IMR-90 (cell line): ENCODE results near the gene TLCD1. TPM values are rescaled to one million over a fixed set of nuclear protein-coding genes. Genes with fewer than 3 reads are reported as not detected.

Experiments
- ATAC-seq: fragments of 200-7000 bp; cut with Tn5 transposase; 2 replicates; pipeline ENCODE4 v1.9.1; 2020; ENCODE audit warnings: low read depth, mild to moderate bottlenecking, moderate library complexity
- BruUV-seq: library from RNA; stranded (reverse); fragments of 400-500 nt; replicated peaks from 2 replicates; lab custom pipeline; 2021; lab: Mats Ljungman, UMichigan
- CTCF ChIA-PET: fragments of 300-600 bp; formaldehyde crosslinking; extraction: SDS; loops from one replicate; lab custom pipeline; 2021; ENCODE audit warnings: antibody characterized with exemption; lab: Yijun Ruan, JAX
- POLR2A ChIA-PET: fragments of 300-600 bp; sonication (Branson Sonifier 250); formaldehyde crosslinking; loops from one replicate; lab custom pipeline; 2022; ENCODE audit warnings: antibody characterized with exemption; ENCODE audit not compliant: unreplicated experiment; lab: Charles Lee
- DNase-seq: peaks from one replicate; pipeline ENCODE4 v3.0.0; 2013
- H2AFZ ChIP-seq: replicated peaks from 2 replicates; pipeline ENCODE3; 2013; ENCODE audit warnings: low read length, mild to moderate bottlenecking; ENCODE audit not compliant: poor library complexity
- H2AK5ac ChIP-seq: 2 replicates; pipeline ENCODE4 v1.6.1; 2013; ENCODE audit warnings: low read depth, low read length, inconsistent platforms
- H2AK9ac ChIP-seq: replicated peaks from 2 replicates; pipeline ENCODE3; 2013; ENCODE audit warnings: mild to moderate bottlenecking, low read depth, low read length, moderate library complexity; ENCODE audit not compliant: poor library complexity
- H2BK120ac ChIP-seq: 2 replicates; pipeline ENCODE4 v1.6.1; 2013; ENCODE audit warnings: low read depth, low read length, inconsistent platforms
- H2BK15ac ChIP-seq: 3 replicates; pipeline ENCODE4 v1.6.1; 2013; ENCODE audit warnings: low read depth, low read length, inconsistent platforms
- H2BK20ac ChIP-seq: 2 replicates; pipeline ENCODE4 v1.6.1; 2013; ENCODE audit warnings: low read depth, mild to moderate bottlenecking, inconsistent platforms, low read length, moderate library complexity
- H2BK5ac ChIP-seq: 2 replicates; pipeline ENCODE4 v1.6.1; 2013; ENCODE audit warnings: mild to moderate bottlenecking, low read depth, low read length, inconsistent platforms; ENCODE audit not compliant: poor library complexity, severe bottlenecking
- H3K14ac ChIP-seq: replicated peaks from 2 replicates; pipeline ENCODE4 v1.6.1; 2013; ENCODE audit warnings: low read depth, low read length, inconsistent platforms
- H3K18ac ChIP-seq: 2 replicates; pipeline ENCODE4 v1.6.1; 2013; ENCODE audit warnings: low read depth, low read length, control low read depth
- H3K23ac ChIP-seq: 2 replicates; pipeline ENCODE4 v1.6.1; 2013; ENCODE audit warnings: low read depth, low read length, inconsistent platforms
- H3K27ac ChIP-seq: 2 replicates; pipeline ENCODE4 v1.5.1; 2013; ENCODE audit warnings: mild to moderate bottlenecking, control low read depth, low read length; ENCODE audit not compliant: insufficient read depth
- H3K27me3 ChIP-seq: 2 replicates; pipeline ENCODE4 v1.6.1; 2013; ENCODE audit warnings: low read length; ENCODE audit not compliant: control insufficient read depth, insufficient read depth
- H3K36me3 ChIP-seq: 2 replicates; pipeline ENCODE4 v1.6.1; 2013; ENCODE audit warnings: low read length, mixed read lengths; ENCODE audit not compliant: control insufficient read depth, insufficient read depth
- H3K4ac ChIP-seq: 2 replicates; pipeline ENCODE4 v1.6.1; 2013; ENCODE audit warnings: low read depth, low read length, inconsistent platforms
- H3K4me1 ChIP-seq: 2 replicates; pipeline ENCODE4 v1.6.1; 2013; ENCODE audit warnings: low read length, mixed read lengths; ENCODE audit not compliant: control insufficient read depth, insufficient read depth
- H3K4me2 ChIP-seq: 2 replicates; pipeline ENCODE4 v1.6.1; 2013; ENCODE audit warnings: low read depth, mild to moderate bottlenecking, control low read depth, low read length, moderate library complexity
- H3K4me3 ChIP-seq: 2 replicates; pipeline ENCODE4 v1.5.1; 2013; ENCODE audit warnings: low read depth, mild to moderate bottlenecking, control low read depth, low read length, moderate library complexity; ENCODE audit not compliant: insufficient read depth
- H3K56ac ChIP-seq: 2 replicates; pipeline ENCODE4 v1.6.1; 2013; ENCODE audit warnings: low read length, inconsistent platforms; ENCODE audit not compliant: insufficient read depth; ENCODE audit errors: extremely low read depth
- H3K79me1 ChIP-seq, 2 experiments: 2 replicates each; pipeline ENCODE4 v1.6.1; 2013; ENCODE audit warnings: low read length in 2 of 2, inconsistent platforms in 1 of 2, low read depth in 1 of 2
- H3K9ac ChIP-seq: 2 replicates; pipeline ENCODE4 v1.6.1; 2013; ENCODE audit warnings: low read depth, low read length, control low read depth
- H3K9me1 ChIP-seq: 2 replicates; pipeline ENCODE4 v1.6.1; 2013; ENCODE audit warnings: low read length, inconsistent platforms; ENCODE audit not compliant: insufficient read depth
- H3K9me3 ChIP-seq: 2 replicates; pipeline ENCODE4 v1.6.1; 2013; ENCODE audit warnings: low read length; ENCODE audit not compliant: control insufficient read depth, insufficient read depth
- H4K20me1 ChIP-seq: 2 replicates; pipeline ENCODE4 v1.6.1; 2013; ENCODE audit warnings: low read length, inconsistent platforms; ENCODE audit not compliant: insufficient read depth
- H4K5ac ChIP-seq: 2 replicates; pipeline ENCODE4 v1.6.1; 2013; ENCODE audit warnings: mild to moderate bottlenecking, low read depth, low read length, control low read depth
- H4K8ac ChIP-seq, 2 experiments: 2 replicates each; pipeline ENCODE4 v1.6.1; 2013; ENCODE audit warnings: low read depth in 2 of 2, low read length in 2 of 2, control low read depth in 1 of 2, inconsistent platforms in 1 of 2
- H4K91ac ChIP-seq: 2 replicates; pipeline ENCODE4 v1.6.1; 2013; ENCODE audit warnings: low read depth, low read length, inconsistent platforms; ENCODE audit not compliant: insufficient read depth
- BHLHE40 ChIP-seq: fragments of 150-350 bp; IDR thresholded peaks from 2 replicates; pipeline ENCODE4 v1.6.1; 2016; ENCODE audit warnings: mild to moderate bottlenecking, low read depth, low read length
- CEBPB ChIP-seq: IDR thresholded peaks from 2 replicates; pipeline ENCODE4 v1.6.1; 2012; ENCODE audit warnings: low read depth, low read length, improper control_type of control experiment
- FOS ChIP-seq: fragments of 150-350 bp; IDR thresholded peaks from 2 replicates; pipeline ENCODE4 v1.6.1; 2016; ENCODE audit warnings: low read depth, low read length
- MAFK ChIP-seq: IDR thresholded peaks from 2 replicates; pipeline ENCODE4 v1.6.1; 2012; ENCODE audit warnings: low read depth, low read length, improper control_type of control experiment
- MAZ ChIP-seq: IDR thresholded peaks from 2 replicates; pipeline ENCODE4 v1.6.1; 2012; ENCODE audit warnings: low read depth, mild to moderate bottlenecking, low read length, improper control_type of control experiment, moderate library complexity, borderline replicate concordance
- MXI1 ChIP-seq: IDR thresholded peaks from 2 replicates; pipeline ENCODE4 v1.6.1; 2012; ENCODE audit warnings: low read depth, mild to moderate bottlenecking, low read length, moderate library complexity, borderline replicate concordance
- NFE2L2 ChIP-seq: fragments of 150-350 bp; IDR thresholded peaks from 2 replicates; pipeline ENCODE4 v1.6.1; 2016; ENCODE audit warnings: low read depth, mild to moderate bottlenecking, low read length
- POLR2A ChIP-seq: IDR thresholded peaks from 2 replicates; pipeline ENCODE4 v1.6.1; 2012; ENCODE audit warnings: mild to moderate bottlenecking, low read depth, low read length
- RAD21 ChIP-seq: IDR thresholded peaks from 2 replicates; pipeline ENCODE4 v1.6.1; 2012; ENCODE audit warnings: low read length, improper control_type of control experiment
- RCOR1 ChIP-seq: IDR thresholded peaks from 2 replicates; pipeline ENCODE4 v1.6.1; 2012; ENCODE audit warnings: mild to moderate bottlenecking, low read length, improper control_type of control experiment; ENCODE audit not compliant: insufficient replicate concordance
- RFX5 ChIP-seq: IDR thresholded peaks from 2 replicates; pipeline ENCODE4 v1.8.0; 2012; ENCODE audit warnings: low read depth, mild to moderate bottlenecking, low read length, moderate library complexity
- SMC3 ChIP-seq: fragments of 150-350 bp; IDR thresholded peaks from 2 replicates; pipeline ENCODE4 v1.6.1; 2016; ENCODE audit warnings: low read depth, mild to moderate bottlenecking, antibody characterized with exemption, low read length, moderate library complexity
- WGBS, 2 experiments: methylation state at CpG; one replicate each; pipeline versions ENCODE4 v1.1.5 to v1.1.7; 2013; ENCODE audit warnings: missing lambda C conversion rate in 2 of 2; ENCODE audit not compliant: insufficient read length in 1 of 2; ENCODE audit errors: extremely low coverage in 2 of 2; 5-methylcytosine and 5-hydroxymethylcytosine counted together
- dilution Hi-C: fragments of 300-500 bp; cut with HindIII; formaldehyde crosslinking; loops from one replicate; pipeline ENCODE4 v1.14.3; 2018; ENCODE audit warnings: low sequenced_read_pairs; ENCODE audit not compliant: unreplicated experiment
- in situ Hi-C: fragments of 300-500 bp; cut with MboI; formaldehyde crosslinking; loops from 3 replicates; pipeline ENCODE4 v1.14.3; 2019; ENCODE audit warnings: low sequenced_read_pairs, inconsistent platforms, mixed read lengths
- intact Hi-C: fragments of 100-400 bp; cut with micrococcal nuclease; formaldehyde crosslinking; loops from 2 replicates; pipeline ENCODE4 v1.10.0; 2022
- polyA plus RNA-seq, 3 experiments: library from polyadenylated mRNA; depleted of rRNA; stranded (reverse); fragments of >200 nt; gene quantifications; 2 replicates each; pipeline ENCODE4 v1.2.3, GENCODE V29; 2012; ENCODE audit warnings: low replicate concordance in 1 of 3
- total RNA-seq: library from RNA; depleted of rRNA; stranded (reverse); fragments of >200 nt; gene quantifications from 2 replicates; pipeline ENCODE4 v1.2.3, GENCODE V29; 2012
- TF ChIP-seq, protein P1 (sequence below): fragments of 150-350 bp; IDR thresholded peaks from 2 replicates; pipeline ENCODE4 v1.6.1; 2016; ENCODE audit warnings: low read depth, mild to moderate bottlenecking, low read length, moderate library complexity, borderline replicate concordance

Gene TLCD1
- total and polyA plus RNA-seq, 2 of the 4 experiments (the other 2 are of a cell fraction) = 3.6 to 9.3 TPM

DNA sequence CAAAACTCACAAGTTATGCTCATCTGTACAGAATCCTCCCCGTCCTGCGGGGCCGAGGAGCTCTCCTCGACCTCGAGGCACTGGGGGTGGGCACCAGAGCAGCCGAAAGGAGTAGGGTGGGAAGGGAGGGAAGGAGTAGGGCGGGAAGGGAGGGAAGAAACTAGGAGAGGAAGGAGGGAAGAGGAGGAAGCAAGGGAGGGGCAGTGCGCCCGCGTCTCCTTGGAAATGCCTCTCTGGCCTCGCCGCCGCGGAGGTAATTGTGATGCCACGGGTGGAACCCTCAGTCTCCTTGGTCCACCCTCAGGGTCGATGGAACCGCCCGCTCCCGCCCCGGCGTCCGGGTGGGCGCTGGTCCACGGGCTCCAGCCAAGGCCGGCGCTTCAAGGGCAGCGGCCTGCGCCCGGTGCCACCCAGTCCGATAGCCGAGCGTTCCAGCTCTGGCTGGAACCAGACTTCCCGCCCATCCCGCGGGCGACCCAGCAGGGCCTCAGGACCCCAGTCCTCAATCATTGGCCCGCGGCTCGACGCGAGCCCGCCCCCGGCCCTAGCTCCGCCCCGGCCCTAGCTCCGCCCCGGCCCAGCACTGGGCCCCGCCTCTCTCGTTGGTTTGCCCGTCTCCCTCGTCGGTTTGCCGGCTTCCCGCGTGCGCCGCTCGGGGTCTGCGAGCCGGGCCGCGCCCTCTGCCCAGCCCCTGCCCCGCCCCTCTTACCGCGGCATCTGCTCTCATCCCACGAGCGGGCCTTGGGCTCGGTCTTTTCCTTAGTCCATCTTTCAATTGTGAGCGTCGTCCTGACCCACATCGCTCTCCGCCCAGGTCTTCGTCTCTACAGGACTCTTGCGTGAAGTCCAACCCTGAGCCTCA is 14.9 kb downstream of the TLCD1 start:
- in situ Hi-C loops = no loop called here
- Histone ChIP-seq H3K79me1 (peaks cover 6 to 46% of the 10 kb centered on the region in 2 experiments; a peak in 3 of 4 replicates), H3K4me1 (peaks cover 12% of the 10 kb centered on the region), H4K91ac (peak overlapping the region; percentile 91), H2BK15ac (no peak overlapping the region), H2BK5ac (peak overlapping the region; percentile 86), H3K14ac (peak overlapping the region; percentile 95), H3K4ac (peak overlapping the region; percentile 93), H2AFZ (peak overlapping the region; percentile 90), H2AK9ac (peak overlapping the region; percentile 93), H2BK120ac (peak overlapping the region; percentile 36), H4K20me1 (peaks cover 18% of the 10 kb centered on the region; the same call in 1 of the 2 replicates), H3K18ac (peak overlapping the region; percentile 81), H3K4me2 (peak overlapping the region; percentile 97), H2BK20ac (no peak overlapping the region), H3K27ac (peak overlapping the region; percentile 97), H3K4me3 (peak overlapping the region; percentile 65), H3K9ac (peak overlapping the region; percentile 89), H3K27me3 (no peaks in the 10 kb centered on the region), H3K36me3 (peaks cover 35% of the 10 kb centered on the region), H4K5ac (peak overlapping the region; percentile 83), H3K56ac (peak overlapping the region; percentile 97), H3K23ac (peak overlapping the region; percentile 87), H4K8ac (peak overlapping the region; percentile 82 to 87), H3K9me1 (peaks cover 24% of the 10 kb centered on the region), H3K9me3 (no peaks in the 10 kb centered on the region), H2AK5ac (peak overlapping the region; percentile 98)
- CTCF ChIA-PET = interaction anchor here (0.6 to 1.7 kb wide), 2 partner anchors 16 to 39 kb away, joined by 3 to 9 read pairs; partner anchors contain the start of gene TLCD1
- no peak for TF ChIP-seq RCOR1
- no peak for TF ChIP-seq CEBPB
- TF ChIP-seq BHLHE40 = no peak
- no peak for TF ChIP-seq NFE2L2
- no peak for TF ChIP-seq RAD21
- TF ChIP-seq MAFK = no peak
- TF ChIP-seq MXI1 = peak; percentile 85
- no peak for TF ChIP-seq FOS
- peak; percentile 84 for TF ChIP-seq POLR2A
- TF ChIP-seq, protein P1, sequence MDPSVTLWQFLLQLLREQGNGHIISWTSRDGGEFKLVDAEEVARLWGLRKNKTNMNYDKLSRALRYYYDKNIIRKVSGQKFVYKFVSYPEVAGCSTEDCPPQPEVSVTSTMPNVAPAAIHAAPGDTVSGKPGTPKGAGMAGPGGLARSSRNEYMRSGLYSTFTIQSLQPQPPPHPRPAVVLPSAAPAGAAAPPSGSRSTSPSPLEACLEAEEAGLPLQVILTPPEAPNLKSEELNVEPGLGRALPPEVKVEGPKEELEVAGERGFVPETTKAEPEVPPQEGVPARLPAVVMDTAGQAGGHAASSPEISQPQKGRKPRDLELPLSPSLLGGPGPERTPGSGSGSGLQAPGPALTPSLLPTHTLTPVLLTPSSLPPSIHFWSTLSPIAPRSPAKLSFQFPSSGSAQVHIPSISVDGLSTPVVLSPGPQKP = no peak
- peak; percentile 8; the same call in 1 of the 2 replicates for TF ChIP-seq MAZ
- TF ChIP-seq RFX5 = no peak
- no peak for TF ChIP-seq SMC3
- WGBS, 2 experiments = 1% methylated on average over 38 of the region's 74 CpGs; no CpG with 5 or more reads in 1 of the 2 experiments
- BruUV-seq = no TSS peak
- intact Hi-C loops = loop anchor here (2.0 kb wide), 1 partner anchor 66 kb away; the partner anchor contains the start of gene BLTP2
- dilution Hi-C loops = no loop called here
- DNase-seq = peak; percentile 85
- ATAC-seq = peak; percentile 95
- POLR2A ChIA-PET = interaction anchor here (0.6 to 1.5 kb wide), 5 partner anchors 8 to 43 kb away, joined by 3 to 6 read pairs (median 3); partner anchors contain the start of gene RPL23A
